ENCODE measurements around the gene DPYD.

GRCh38 chr1:97827887-97828286, 92.9 kb downstream of the DPYD start:
- TF ChIP-seq SUZ12 (IDR thresholded peaks at IDR 0.05; ENCODE audit: extremely low read depth, insufficient read depth, insufficient read length) (no peak), YY1 (IDR thresholded peaks at IDR 0.05; ENCODE audit: insufficient read depth, insufficient read length) (no peak)
